ENCODE results near the gene NPTX1. TPM values are rescaled to one million over a fixed set of nuclear protein-coding genes. Genes with fewer than 3 reads are reported as not detected.

NPTX1 gene
- total and polyA plus RNA-seq, 2 donors (not counting 1 experiment from before 2014, with no cell fraction given): 0.07 to 0.57 TPM

DNA sequence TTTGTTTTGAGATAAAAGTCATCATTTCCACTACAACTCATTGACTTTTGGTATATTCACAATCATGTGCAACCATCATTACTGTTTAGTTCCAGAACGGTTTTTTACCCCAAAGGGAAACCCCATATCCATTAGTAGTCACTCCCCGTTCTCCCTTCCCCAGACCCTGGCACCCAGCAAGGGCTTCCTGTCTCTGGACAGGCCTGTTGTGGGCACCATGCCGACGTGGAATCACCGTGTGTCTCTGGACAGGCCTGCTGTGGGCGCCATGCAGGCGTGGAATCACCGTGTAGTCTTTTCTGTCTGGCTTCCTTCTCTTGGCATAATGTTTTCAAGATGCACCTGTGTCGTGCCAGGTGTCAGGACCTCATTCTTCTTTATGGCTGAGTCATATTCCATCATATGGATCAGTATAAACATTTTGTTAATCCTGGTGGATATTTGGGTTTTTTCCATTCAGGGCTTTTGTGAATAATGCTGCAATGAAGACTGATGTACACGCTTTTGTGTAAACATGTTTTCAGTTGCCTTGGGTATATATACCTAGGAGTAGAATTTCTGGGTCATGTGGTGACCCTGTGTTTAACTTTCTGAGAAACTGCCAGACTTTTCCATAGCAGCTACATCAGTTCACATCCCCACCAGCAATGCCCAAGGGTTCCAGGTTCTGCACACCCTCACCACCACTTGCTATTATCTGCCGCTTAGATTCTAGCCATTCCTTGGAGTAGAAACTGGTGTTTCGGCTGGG, 42.3 kb downstream of the NPTX1 start:
- DNase-seq (no peak), ATAC-seq (ENCODE audit: low read depth) (no peak)
- Histone ChIP-seq H3K27ac (ENCODE audit: low read length in 2 of 2) (no peak overlapping the region), H3K9ac (ENCODE audit: low read length) (no peak overlapping the region), H3K9me3 (ENCODE audit: control extremely low read depth in 1 of 3, control insufficient read depth in 2 of 3, insufficient read depth in 1 of 3, low read length in 2 of 3) (peaks cover 0 to 6% (median 0%) of the 10 kb centered on the region in 3 donors), H3K4me1 (ENCODE audit: control insufficient read depth in 2 of 2, insufficient read depth in 2 of 2, low read length in 2 of 2) (no peaks in the 10 kb centered on the region), H3K36me3 (replicated peaks in 1 of 2; ENCODE audit: control extremely low read depth in 1 of 2, control insufficient read depth in 1 of 2, extremely low read depth in 1 of 2, insufficient read depth in 2 of 2, low read length in 1 of 2) (no peaks in the 10 kb centered on the region), H2AFZ (ENCODE audit: insufficient read depth, low read depth, low read length, poor library complexity, severe bottlenecking) (no peak overlapping the region), H3K79me2 (ENCODE audit: control insufficient read depth, insufficient read depth, low read length) (peaks cover 6% of the 10 kb centered on the region), H3K4me2 (replicated peaks; ENCODE audit: low read depth, low read length, poor library complexity, severe bottlenecking) (no peak overlapping the region), H3K4me3 (ENCODE audit: control extremely low read depth in 1 of 5, extremely low read depth in 1 of 5, insufficient read depth in 1 of 5, low read depth in 2 of 5, low read length in 4 of 5) (no peak overlapping the region), H4K20me1 (ENCODE audit: control insufficient read depth, insufficient read depth, low read length, poor library complexity, severe bottlenecking) (no peaks in the 10 kb centered on the region), H3K27me3 (replicated peaks in 1 of 4; ENCODE audit: control extremely low read depth in 1 of 4, control insufficient read depth in 3 of 4, insufficient read depth in 4 of 4, low read length in 3 of 4) (no peaks in the 10 kb centered on the region)
- TF ChIP-seq EZH2 (IDR thresholded peaks at IDR 0.05; ENCODE audit: borderline replicate concordance, insufficient read depth, low read depth, low read length, poor library complexity, severe bottlenecking) (no peak), CTCF (IDR thresholded peaks at IDR 0.05) (no peak)
- Mint-ChIP-seq H3K4me1 (no peaks in the 10 kb centered on the region), H3K27ac (no peak overlapping the region), H3K4me3 (no peak overlapping the region), H3K27me3 (no peaks in the 10 kb centered on the region), H3K9me3 (ENCODE audit: insufficient read depth) (peaks cover 2% of the 10 kb centered on the region)
- intact Hi-C loops (cut with micrococcal nuclease): no loop called here
- CTCF ChIA-PET: no interaction called here
- WGBS (ENCODE audit: insufficient coverage): 81% methylated on average over 10 of the region's 12 CpGs
- POLR2A ChIA-PET: no interaction called here

DNA sequence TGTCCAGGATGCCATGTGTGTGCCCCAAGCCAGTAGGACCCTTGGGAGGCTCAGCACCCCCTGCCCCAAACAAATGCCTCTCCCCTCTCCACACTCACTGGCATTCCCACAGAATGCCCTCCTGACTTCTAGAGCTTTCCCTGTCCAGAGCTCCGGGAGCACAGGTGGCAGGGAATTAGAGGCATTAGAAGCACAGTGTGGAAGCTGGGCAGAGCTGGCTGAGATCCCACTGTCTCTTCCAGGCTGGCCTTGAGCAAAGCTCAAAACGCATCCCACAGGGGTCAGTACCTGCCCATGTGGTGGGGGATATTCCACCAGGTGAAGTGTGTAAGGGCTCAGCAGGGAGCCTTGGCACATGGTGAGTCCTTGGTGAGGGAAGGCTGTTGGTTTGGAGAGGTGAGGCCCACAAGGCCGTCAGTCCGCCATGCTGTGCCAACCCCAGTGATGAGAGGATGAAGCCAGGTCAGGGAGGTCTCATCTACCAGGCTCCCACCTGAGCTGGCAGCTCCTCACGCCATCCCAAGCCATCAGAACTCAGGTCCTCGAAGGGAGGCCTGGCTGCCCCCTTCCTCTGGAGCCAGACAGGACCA, 43.4 kb downstream of the NPTX1 start:
- WGBS (ENCODE audit: insufficient coverage): 87% methylated on average over 3 of the region's 6 CpGs
- H3K4me1 Mint-ChIP-seq: no peaks in the 10 kb centered on the region

More for the DNA sequence above, 43.4 kb downstream of the NPTX1 start:
- DNase-seq (no peak), ATAC-seq (ENCODE audit: low read depth) (no peak)
- no peak overlapping the region for H3K9ac ChIP-seq (ENCODE audit: low read length)
- no peak overlapping the region for H3K4me3 ChIP-seq (ENCODE audit: control extremely low read depth in 1 of 5, extremely low read depth in 1 of 5, insufficient read depth in 1 of 5, low read depth in 2 of 5, low read length in 4 of 5)
- no peak overlapping the region for H3K27ac ChIP-seq (ENCODE audit: low read length in 2 of 2)
- no peaks in the 10 kb centered on the region for H3K4me1 ChIP-seq (ENCODE audit: control insufficient read depth in 2 of 2, insufficient read depth in 2 of 2, low read length in 2 of 2)
- Mint-ChIP-seq H3K27me3 (no peaks in the 10 kb centered on the region), H3K27ac (no peak overlapping the region), H3K9me3 (ENCODE audit: insufficient read depth) (peaks cover 2% of the 10 kb centered on the region), H3K4me3 (no peak overlapping the region)
- intact Hi-C loops (cut with micrococcal nuclease): no loop called here
- no peaks in the 10 kb centered on the region for H4K20me1 ChIP-seq (ENCODE audit: control insufficient read depth, insufficient read depth, low read length, poor library complexity, severe bottlenecking)
- ChIA-PET CTCF (interaction anchor here (1.0 kb wide), 1 partner anchor 141 kb away, joined by 3 read pairs; no protein-coding TSS in a partner anchor), POLR2A (no interaction called here)
- no peaks in the 10 kb centered on the region for H3K36me3 ChIP-seq (replicated peaks in 1 of 2; ENCODE audit: control extremely low read depth in 1 of 2, control insufficient read depth in 1 of 2, extremely low read depth in 1 of 2, insufficient read depth in 2 of 2, low read length in 1 of 2)
- no peak for TF ChIP-seq CTCF (IDR thresholded peaks at IDR 0.05)
- TF ChIP-seq EZH2 (IDR thresholded peaks at IDR 0.05; ENCODE audit: borderline replicate concordance, insufficient read depth, low read depth, low read length, poor library complexity, severe bottlenecking): no peak
- no peaks in the 10 kb centered on the region for H3K27me3 ChIP-seq (replicated peaks in 1 of 4; ENCODE audit: control extremely low read depth in 1 of 4, control insufficient read depth in 3 of 4, insufficient read depth in 4 of 4, low read length in 3 of 4)
- peaks cover 0 to 6% (median 0%) of the 10 kb centered on the region in 3 donors for H3K9me3 ChIP-seq (ENCODE audit: control extremely low read depth in 1 of 3, control insufficient read depth in 2 of 3, insufficient read depth in 1 of 3, low read length in 2 of 3)
- no peak overlapping the region for H3K4me2 ChIP-seq (replicated peaks; ENCODE audit: low read depth, low read length, poor library complexity, severe bottlenecking)
- no peak overlapping the region for H2AFZ ChIP-seq (ENCODE audit: insufficient read depth, low read depth, low read length, poor library complexity, severe bottlenecking)
- no peaks in the 10 kb centered on the region for H3K79me2 ChIP-seq (ENCODE audit: control insufficient read depth, insufficient read depth, low read length)
